ENCODE results near the gene EVI5.

GRCh38 chr1:92754000-92754718, 30.7 kb downstream of the EVI5 start:
- TF ChIP-seq, protein P1, sequence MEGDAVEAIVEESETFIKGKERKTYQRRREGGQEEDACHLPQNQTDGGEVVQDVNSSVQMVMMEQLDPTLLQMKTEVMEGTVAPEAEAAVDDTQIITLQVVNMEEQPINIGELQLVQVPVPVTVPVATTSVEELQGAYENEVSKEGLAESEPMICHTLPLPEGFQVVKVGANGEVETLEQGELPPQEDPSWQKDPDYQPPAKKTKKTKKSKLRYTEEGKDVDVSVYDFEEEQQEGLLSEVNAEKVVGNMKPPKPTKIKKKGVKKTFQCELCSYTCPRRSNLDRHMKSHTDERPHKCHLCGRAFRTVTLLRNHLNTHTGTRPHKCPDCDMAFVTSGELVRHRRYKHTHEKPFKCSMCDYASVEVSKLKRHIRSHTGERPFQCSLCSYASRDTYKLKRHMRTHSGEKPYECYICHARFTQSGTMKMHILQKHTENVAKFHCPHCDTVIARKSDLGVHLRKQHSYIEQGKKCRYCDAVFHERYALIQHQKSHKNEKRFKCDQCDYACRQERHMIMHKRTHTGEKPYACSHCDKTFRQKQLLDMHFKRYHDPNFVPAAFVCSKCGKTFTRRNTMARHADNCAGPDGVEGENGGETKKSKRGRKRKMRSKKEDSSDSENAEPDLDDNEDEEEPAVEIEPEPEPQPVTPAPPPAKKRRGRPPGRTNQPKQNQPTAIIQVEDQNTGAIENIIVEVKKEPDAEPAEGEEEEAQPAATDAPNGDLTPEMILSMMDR (IDR thresholded peaks at IDR 0.05) = no peak
- TF ChIP-seq POLR2AphosphoS5 (IDR thresholded peaks at IDR 0.05) (no peak), POLR2A (IDR thresholded peaks at IDR 0.05) (no peak), EP300 (IDR thresholded peaks at IDR 0.05) (no peak)

Measured in sigmoid colon (tissue), 4 donors.